ENCODE results near the gene FYB1.
"Not testable (repeated sequence)": the region's sequence is repeated elsewhere in the genome, so short reads cannot be mapped to it uniquely, and the experiment has no call there.

FYB1 gene

GRCh38 chr5:39187831-39188731, 31.3 kb downstream of the FYB1 start:
- DNase-seq (ENCODE audit: low spot score) = peak; percentile 62

- DNase-seq (ENCODE audit: low spot score) = peak; percentile 47
Observed at GRCh38 chr5:39186722-39187539, 32.4 kb downstream of the FYB1 start.

- no peak for DNase-seq (ENCODE audit: low spot score)
Observed at GRCh38 chr5:39186289-39186688, 33.1 kb downstream of the FYB1 start.

- DNase-seq (ENCODE audit: low spot score) = no peak
Observed at GRCh38 chr5:39185761-39186160, 33.6 kb downstream of the FYB1 start.

GRCh38 chr5:39179561-39179960, 39.8 kb downstream of the FYB1 start:
- not testable (repeated sequence) for DNase-seq (ENCODE audit: low spot score)

GRCh38 chr5:39178861-39179260, 40.5 kb downstream of the FYB1 start:
- DNase-seq (ENCODE audit: low spot score) = peak; percentile 55

GRCh38 chr5:39178171-39178570, 41.2 kb downstream of the FYB1 start:
- peak; percentile 55 for DNase-seq (ENCODE audit: low spot score)

- DNase-seq (ENCODE audit: low spot score) = peak; percentile 69
Observed at GRCh38 chr5:39177631-39177964, 41.8 kb downstream of the FYB1 start.

- DNase-seq (ENCODE audit: low spot score) = peak; percentile 70
Observed at GRCh38 chr5:39176759-39177630, 42.4 kb downstream of the FYB1 start.

- peak; percentile 78 for DNase-seq (ENCODE audit: low spot score)
Observed at GRCh38 chr5:39175273-39175955, 43.9 kb downstream of the FYB1 start.

- no peak for DNase-seq (ENCODE audit: low spot score)
Observed at GRCh38 chr5:39173069-39173468, 46.3 kb downstream of the FYB1 start.

- DNase-seq (ENCODE audit: low spot score) = no peak
Observed at GRCh38 chr5:39172593-39172992, 46.8 kb downstream of the FYB1 start.

GRCh38 chr5:39171647-39172046, 47.7 kb downstream of the FYB1 start:
- no peak for DNase-seq (ENCODE audit: low spot score)

GRCh38 chr5:39169081-39169480, 50.3 kb downstream of the FYB1 start:
- DNase-seq (ENCODE audit: low spot score) = no peak

GRCh38 chr5:39167972-39168342, 51.4 kb downstream of the FYB1 start:
- DNase-seq (ENCODE audit: low spot score) = no peak

- DNase-seq (ENCODE audit: low spot score) = no peak
Observed at GRCh38 chr5:39167141-39167971, 52.0 kb downstream of the FYB1 start.

GRCh38 chr5:39164529-39165402, 54.6 kb downstream of the FYB1 start:
- DNase-seq (ENCODE audit: low spot score) = peak; percentile 78

- peak; percentile 50 for DNase-seq (ENCODE audit: low spot score)
Observed at GRCh38 chr5:39164016-39164415, 55.3 kb downstream of the FYB1 start.

- DNase-seq (ENCODE audit: low spot score) = no peak
Observed at GRCh38 chr5:39161578-39161977, 57.8 kb downstream of the FYB1 start.
